HEK293 (cell line): ENCODE results near the gene HS3ST3A1.

Experiments used
- CTCF ChIA-PET: fragments of 350-600 bp; formaldehyde crosslinking; extraction: SDS; loops from one replicate; lab custom pipeline; 2021; ENCODE audit warnings: antibody characterized with exemption; lab: Yijun Ruan, JAX
- POLR2A ChIA-PET: fragments of 300-600 bp; formaldehyde crosslinking; extraction: SDS; loops from one replicate; lab custom pipeline; 2020; ENCODE audit warnings: antibody characterized with exemption, inconsistent platforms; lab: Yijun Ruan, JAX
- H3K27ac ChIP-seq: fragments of 200-500 bp; sonication (Bioruptor generic); 2 replicates; pipeline ENCODE4 v1.5.1; 2014; ENCODE audit warnings: low read depth, low read length, control low read depth, inconsistent platforms; ENCODE audit errors: extremely low read depth
- H3K36me3 ChIP-seq, 2 experiments: fragments of 200-500 bp in 1 of 2; sonication (Bioruptor generic) in 1 of 2; 1 replicate in 1 of 2; 2 replicates in 1 of 2; pipeline ENCODE4 v1.5.1; 2014 to 2017; ENCODE audit warnings: inconsistent platforms in 2 of 2, low read length in 2 of 2; ENCODE audit not compliant: control insufficient read depth in 2 of 2, insufficient read depth in 1 of 2
- H3K4me1 ChIP-seq: fragments of 200-500 bp; sonication (Bioruptor generic); 2 replicates; pipeline ENCODE4 v1.5.1; 2014; ENCODE audit warnings: mild to moderate bottlenecking, low read length, inconsistent platforms; ENCODE audit not compliant: control insufficient read depth, insufficient read depth
- H3K4me3 ChIP-seq: 2 replicates; pipeline ENCODE4 v1.5.1; 2011; ENCODE audit warnings: low read depth, mild to moderate bottlenecking, control low read depth, low read length, moderate library complexity
- H3K9me3 ChIP-seq: fragments of 200-500 bp; sonication (Bioruptor generic); 2 replicates; pipeline ENCODE4 v1.5.1; 2014; ENCODE audit warnings: low read depth, low read length, inconsistent platforms; ENCODE audit not compliant: control insufficient read depth, insufficient read depth
- BCL11A ChIP-seq: fragments of 450-650 bp; formaldehyde crosslinking; IDR thresholded peaks from 2 replicates; pipeline ENCODE4 v1.5.1; 2016; ENCODE audit warnings: low read depth, missing biosample characterization, missing genetic modification characterization
- BCL11B ChIP-seq: fragments of 450-650 bp; formaldehyde crosslinking; IDR thresholded peaks from 2 replicates; pipeline ENCODE4 v1.5.1; 2016; ENCODE audit warnings: low read depth, missing biosample characterization, missing genetic modification characterization
- FEZF1 ChIP-seq: fragments of 450-650 bp; formaldehyde crosslinking; IDR thresholded peaks from 2 replicates; pipeline ENCODE4 v1.5.1; 2016; ENCODE audit warnings: missing biosample characterization, missing genetic modification characterization
- KLF1 ChIP-seq: fragments of 450-650 bp; formaldehyde crosslinking; IDR thresholded peaks from 2 replicates; pipeline ENCODE4 v1.5.1; 2016; ENCODE audit warnings: missing biosample characterization, missing genetic modification characterization
- KLF16 ChIP-seq: fragments of 450-650 bp; formaldehyde crosslinking; IDR thresholded peaks from 2 replicates; pipeline ENCODE4 v1.5.1; 2017; ENCODE audit warnings: missing biosample characterization, missing genetic modification characterization
- OSR2 ChIP-seq: fragments of 450-650 bp; formaldehyde crosslinking; IDR thresholded peaks from 2 replicates; pipeline ENCODE4 v1.5.1; 2016; ENCODE audit warnings: missing biosample characterization, missing genetic modification characterization
- SP2 ChIP-seq: fragments of 450-650 bp; formaldehyde crosslinking; IDR thresholded peaks from 2 replicates; pipeline ENCODE4 v1.5.1; 2016; ENCODE audit warnings: missing biosample characterization, missing genetic modification characterization
- TSHZ1 ChIP-seq: fragments of 450-650 bp; formaldehyde crosslinking; IDR thresholded peaks from 2 replicates; pipeline ENCODE4 v1.5.1; 2016; ENCODE audit warnings: missing biosample characterization, missing genetic modification characterization, borderline replicate concordance
- ZBTB26 ChIP-seq: fragments of 450-650 bp; formaldehyde crosslinking; optimal IDR thresholded peaks from 2 replicates; pipeline ENCODE3; 2016; ENCODE audit warnings: missing biosample characterization, mild to moderate bottlenecking, missing genetic modification characterization
- ZBTB48 ChIP-seq: fragments of 450-650 bp; formaldehyde crosslinking; IDR thresholded peaks from 2 replicates; pipeline ENCODE4 v1.5.1; 2016; ENCODE audit warnings: missing biosample characterization, missing genetic modification characterization
- ZNF214 ChIP-seq: fragments of 450-650 bp; formaldehyde crosslinking; IDR thresholded peaks from 2 replicates; pipeline ENCODE4 v1.5.1; 2017; ENCODE audit warnings: missing biosample characterization, mild to moderate bottlenecking, missing genetic modification characterization, borderline replicate concordance
- ZNF23 ChIP-seq: fragments of 450-650 bp; formaldehyde crosslinking; IDR thresholded peaks from 2 replicates; pipeline ENCODE4 v1.5.1; 2016; ENCODE audit warnings: missing biosample characterization, missing genetic modification characterization, borderline replicate concordance
- ZNF24 ChIP-seq: fragments of 450-650 bp; formaldehyde crosslinking; IDR thresholded peaks from 2 replicates; pipeline ENCODE4 v1.5.1; 2016; ENCODE audit warnings: missing biosample characterization, missing genetic modification characterization
- ZNF366 ChIP-seq: fragments of 450-650 bp; formaldehyde crosslinking; conservative IDR thresholded peaks from 2 replicates; pipeline ENCODE4 v1.5.1; 2016; ENCODE audit warnings: missing biosample characterization, missing genetic modification characterization
- ZNF449 ChIP-seq: fragments of 450-650 bp; formaldehyde crosslinking; IDR thresholded peaks from 2 replicates; pipeline ENCODE4 v1.5.1; 2017; ENCODE audit warnings: missing biosample characterization, mild to moderate bottlenecking, missing genetic modification characterization, moderate library complexity
- ZNF521 ChIP-seq: fragments of 450-650 bp; formaldehyde crosslinking; IDR thresholded peaks from 2 replicates; pipeline ENCODE4 v1.5.1; 2017; ENCODE audit warnings: missing biosample characterization, mild to moderate bottlenecking, missing genetic modification characterization
- ZNF623 ChIP-seq: fragments of 450-650 bp; formaldehyde crosslinking; IDR thresholded peaks from 2 replicates; pipeline ENCODE4 v1.5.1; 2016; ENCODE audit warnings: missing biosample characterization, missing genetic modification characterization
- ZNF654 ChIP-seq: fragments of 450-650 bp; formaldehyde crosslinking; IDR thresholded peaks from 2 replicates; pipeline ENCODE4 v1.5.1; 2016; ENCODE audit warnings: low read depth, missing biosample characterization, missing genetic modification characterization
- ZSCAN18 ChIP-seq: fragments of 450-650 bp; formaldehyde crosslinking; IDR thresholded peaks from 2 replicates; pipeline ENCODE4 v1.5.1; 2016; ENCODE audit warnings: missing biosample characterization, missing genetic modification characterization
- ZXDB ChIP-seq: fragments of 450-650 bp; formaldehyde crosslinking; IDR thresholded peaks from 2 replicates; pipeline ENCODE4 v1.5.1; 2016; ENCODE audit warnings: missing biosample characterization, missing genetic modification characterization

Gene HS3ST3A1

GRCh38 chr17:13587487-13588338, 14.0 kb downstream of the HS3ST3A1 start:
- POLR2A ChIA-PET = no interaction called here
- H3K4me3 ChIP-seq = no peak overlapping the region
- H3K36me3 ChIP-seq = no peaks in the 10 kb centered on the region
- TF ChIP-seq ZSCAN18 (tag by site-specific recombination) (no peak), KLF16 (tag by site-specific recombination) (no peak), ZNF214 (tag by site-specific recombination) (no peak), ZBTB48 (tag by site-specific recombination) (no peak), OSR2 (tag by site-specific recombination) (no peak), ZNF23 (tag by site-specific recombination) (no peak), ZNF521 (no peak), ZNF24 (tag by site-specific recombination) (no peak), FEZF1 (tag by site-specific recombination) (no peak), ZNF449 (tag by site-specific recombination) (no peak), ZNF623 (no peak), KLF1 (tag by site-specific recombination) (no peak), ZBTB26 (no peak), ZXDB (tag by site-specific recombination) (no peak), BCL11B (no peak), ZNF654 (tag by site-specific recombination) (no peak), SP2 (tag by site-specific recombination) (no peak), BCL11A (tag by site-specific recombination) (no peak)
- TF ChIP-seq, all 188 proteins: peak for 0
- H3K9me3 ChIP-seq = no peaks in the 10 kb centered on the region
- CTCF ChIA-PET = no interaction called here
- H3K4me1 ChIP-seq = peaks cover 19% of the 10 kb centered on the region
- no peak overlapping the region for H3K27ac ChIP-seq

GRCh38 chr17:13584701-13585080, 17.0 kb downstream of the HS3ST3A1 start:
- Histone ChIP-seq H3K4me1 (peaks cover 15% of the 10 kb centered on the region), H3K9me3 (no peaks in the 10 kb centered on the region), H3K4me3 (no peak overlapping the region), H3K36me3 (no peaks in the 10 kb centered on the region), H3K27ac (no peak overlapping the region)
- ChIA-PET CTCF (no interaction called here), POLR2A (no interaction called here)
- TF ChIP-seq ZNF366 = 0 out of 2 replicates have a peak, but pooled peaks have one; percentile 11
- no peak for TF ChIP-seq TSHZ1 (tag by site-specific recombination)
